ENCODE data around the gene CLIP2. TPM values are rescaled to one million over a fixed set of nuclear protein-coding genes. Genes with fewer than 3 reads are reported as not detected.
"Not testable (repeated sequence)": the region's sequence is repeated elsewhere in the genome, so short reads cannot be mapped to it uniquely, and the experiment has no call there.

The CLIP2 gene
- total RNA-seq, 1 experiment from 2014 or later: 30.1 TPM

DNA sequence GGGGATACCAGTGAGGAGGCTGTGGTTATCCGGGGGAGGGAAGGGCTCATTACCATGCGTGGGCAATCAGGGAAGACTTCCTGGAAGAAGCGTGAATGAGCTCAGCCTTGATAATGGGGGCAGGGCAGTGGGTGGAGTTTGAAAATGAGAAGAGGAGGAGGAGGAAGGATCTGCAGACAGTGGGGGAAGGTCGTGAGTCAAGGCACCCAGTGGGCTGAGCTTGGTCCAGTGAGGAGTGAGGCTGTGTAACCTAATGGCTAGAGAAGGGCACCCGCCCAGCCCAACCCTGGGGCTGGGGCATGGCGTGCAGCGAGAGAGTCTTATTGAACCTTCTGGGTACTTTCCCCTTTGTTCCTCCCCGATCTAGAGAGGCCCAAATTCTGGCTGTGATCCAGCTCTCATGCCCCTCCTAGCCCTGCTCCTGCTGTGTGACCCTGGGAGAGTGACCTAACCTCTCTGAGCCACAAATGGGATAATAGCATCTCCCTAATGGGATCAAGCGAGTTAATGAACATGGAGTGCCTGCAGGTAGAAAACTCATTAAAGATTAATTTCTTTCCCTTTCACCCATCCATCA is 31.5 kb downstream of the CLIP2 start:
- peak; percentile 65 for DNase-seq

DNA sequence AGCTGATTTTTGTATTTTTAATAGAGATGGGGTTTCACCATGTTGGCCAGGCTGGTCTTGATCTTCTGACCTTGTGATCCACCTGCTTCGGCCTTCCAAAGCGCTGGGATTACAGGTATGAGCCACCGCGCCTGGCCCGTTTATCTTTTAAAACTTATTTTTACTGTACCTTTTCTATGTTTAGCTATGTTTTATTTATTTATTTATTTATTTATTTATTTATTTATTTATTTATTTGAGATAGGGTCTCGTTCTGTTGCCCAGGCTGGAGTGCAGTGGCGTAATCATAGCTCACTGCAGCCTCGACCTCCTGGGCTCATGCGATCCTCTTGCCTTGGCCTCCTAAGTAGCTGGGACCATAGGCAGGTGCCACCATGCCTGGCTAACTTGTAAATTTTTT is 33.7 kb downstream of the CLIP2 start:
- DNase-seq; H3K27me3 ChIP-seq (ENCODE audit: control insufficient read depth, insufficient read depth, low read length); H3K4me3 ChIP-seq (ENCODE audit: insufficient read depth, low read depth, low read length); H3K36me3 ChIP-seq (replicated peaks; ENCODE audit: control insufficient read depth, insufficient read depth, low read length): not testable (repeated sequence)

More for the DNA sequence above, 31.5 kb downstream of the CLIP2 start:
- Histone ChIP-seq H3K27me3 (ENCODE audit: control insufficient read depth, insufficient read depth, low read length) (no peaks in the 10 kb centered on the region), H3K36me3 (replicated peaks; ENCODE audit: control insufficient read depth, insufficient read depth, low read length) (peaks cover 6% of the 10 kb centered on the region), H3K4me3 (ENCODE audit: insufficient read depth, low read depth, low read length) (no peak overlapping the region)

DNA sequence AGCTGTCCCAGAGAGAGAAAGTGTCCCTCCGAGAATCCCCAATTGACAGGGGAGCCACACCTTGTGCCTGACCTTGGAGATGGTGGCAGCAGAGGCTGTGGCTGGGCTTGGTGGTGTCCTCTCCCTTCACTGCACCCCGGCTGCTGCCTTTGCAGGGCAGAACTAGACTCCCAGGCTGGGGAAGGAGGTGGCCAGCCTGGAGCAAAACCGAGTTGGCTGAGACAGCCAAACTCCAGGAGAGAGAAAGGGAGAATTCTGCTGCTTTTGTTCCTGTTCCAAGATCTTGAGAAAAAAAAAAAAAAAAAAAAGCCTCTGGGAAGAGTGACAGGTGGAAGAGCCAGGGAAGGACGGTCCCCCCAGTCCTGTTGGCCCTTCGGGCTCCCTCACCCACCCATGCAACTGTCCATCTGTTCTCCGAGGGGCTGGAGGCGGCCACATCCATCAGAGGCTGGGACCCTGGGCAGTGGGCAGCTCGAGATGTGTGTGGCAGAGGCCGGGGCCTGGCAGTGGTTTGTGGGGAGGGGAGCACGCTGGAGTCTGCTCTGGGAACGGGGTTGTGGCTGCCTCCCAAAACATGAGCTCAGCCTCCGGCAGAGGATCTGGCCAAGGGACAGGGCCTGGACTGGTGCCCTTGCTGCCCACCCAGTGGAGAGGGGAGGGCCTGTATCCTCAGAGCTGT is 35.5 kb downstream of the CLIP2 start:
- Histone ChIP-seq H3K4me3 (ENCODE audit: insufficient read depth, low read depth, low read length) (no peak overlapping the region), H3K27me3 (ENCODE audit: control insufficient read depth, insufficient read depth, low read length) (no peaks in the 10 kb centered on the region), H3K36me3 (replicated peaks; ENCODE audit: control insufficient read depth, insufficient read depth, low read length) (peaks cover 6% of the 10 kb centered on the region)
- no peak for DNase-seq

DNA sequence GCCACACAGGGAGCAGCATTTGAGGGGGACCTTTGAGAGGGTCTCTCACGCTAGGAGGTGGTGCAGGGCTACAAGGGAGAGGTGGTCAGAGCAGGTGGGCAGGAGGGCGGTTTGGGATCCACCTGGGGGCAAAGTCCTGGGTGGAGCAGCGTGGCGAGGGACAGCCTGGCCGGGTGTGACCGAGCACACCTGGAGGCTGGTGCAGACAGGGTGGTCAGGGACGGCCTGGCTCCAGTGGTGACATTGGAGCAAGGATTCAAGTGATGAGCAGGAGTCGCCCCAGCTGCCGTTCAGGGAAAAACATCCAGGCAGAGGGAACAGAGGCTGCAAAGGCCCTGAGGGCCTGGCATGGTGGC is 36.0 kb downstream of the CLIP2 start:
- Histone ChIP-seq H3K36me3 (replicated peaks; ENCODE audit: control insufficient read depth, insufficient read depth, low read length) (peaks cover 6% of the 10 kb centered on the region), H3K27me3 (ENCODE audit: control insufficient read depth, insufficient read depth, low read length) (no peaks in the 10 kb centered on the region), H3K4me3 (ENCODE audit: insufficient read depth, low read depth, low read length) (no peak overlapping the region)
- DNase-seq: peak; percentile 32

DNA sequence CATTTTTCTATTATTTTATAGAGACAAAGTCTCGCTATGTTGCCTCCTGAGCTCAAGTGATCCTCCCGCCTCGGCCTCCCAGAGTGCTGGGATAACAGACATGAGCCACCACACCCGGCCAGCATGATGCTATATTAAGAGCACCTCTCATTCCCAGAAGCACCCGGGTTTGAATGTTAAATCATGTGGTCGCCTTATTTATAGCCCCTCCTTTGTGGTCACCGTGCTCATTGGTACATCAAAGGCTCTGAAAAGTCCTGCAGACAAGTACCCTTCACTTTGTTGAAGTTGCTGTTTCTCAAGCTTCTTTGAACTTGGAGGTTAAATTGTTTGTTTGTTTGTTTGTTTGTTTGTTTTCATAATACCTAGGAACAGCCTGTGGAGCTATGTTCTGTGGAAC is 40.0 kb downstream of the CLIP2 start:
- Histone ChIP-seq H3K27me3 (ENCODE audit: control insufficient read depth, insufficient read depth, low read length) (no peaks in the 10 kb centered on the region), H3K36me3 (replicated peaks; ENCODE audit: control insufficient read depth, insufficient read depth, low read length) (peaks cover 2% of the 10 kb centered on the region; the same call in 1 of the 2 replicates), H3K4me3 (ENCODE audit: insufficient read depth, low read depth, low read length) (no peak overlapping the region)
- DNase-seq: no peak

DNA sequence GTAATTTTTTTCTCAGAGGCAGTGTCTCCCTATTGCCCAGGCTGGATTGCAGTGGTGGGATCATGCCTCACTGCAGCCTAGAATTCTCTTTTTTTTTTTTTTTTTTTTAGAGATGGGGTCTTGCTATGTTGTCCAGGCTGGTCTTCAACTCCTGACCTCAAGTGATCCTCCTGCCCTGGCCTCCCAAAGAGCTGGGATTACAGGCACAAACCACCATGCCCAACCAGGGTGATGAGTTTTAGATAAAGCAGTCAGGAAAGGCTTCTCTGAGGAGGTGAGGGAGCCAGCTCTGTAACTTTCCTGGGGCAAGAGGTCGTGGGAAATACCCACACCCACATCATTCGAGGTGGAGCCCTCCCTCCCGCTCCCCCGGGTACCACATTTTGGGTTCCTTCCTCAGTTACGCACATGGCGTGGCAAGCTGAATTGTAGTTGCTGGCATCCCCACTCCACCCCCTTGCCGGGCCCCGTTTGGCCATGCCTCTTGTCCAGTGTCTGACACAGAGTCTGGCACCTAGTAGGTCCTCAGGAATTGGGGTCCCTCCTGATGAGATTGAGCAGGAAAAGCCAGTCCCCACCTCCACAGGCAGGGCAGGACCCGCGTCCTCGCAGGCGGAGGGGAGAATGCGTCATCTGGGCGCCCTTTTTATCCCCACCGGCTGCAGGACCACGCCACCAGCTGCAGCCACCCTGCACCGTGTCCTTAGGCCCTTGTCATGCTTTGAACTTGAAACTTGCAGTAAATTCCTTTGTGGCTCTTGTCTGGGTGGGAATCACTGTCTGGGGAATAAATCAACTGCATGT is 43.4 kb downstream of the CLIP2 start:
- peak; percentile 23 for DNase-seq
- H3K4me3 ChIP-seq (ENCODE audit: insufficient read depth, low read depth, low read length): no peak overlapping the region
- no peaks in the 10 kb centered on the region; the same call in 1 of the 2 replicates for H3K36me3 ChIP-seq (replicated peaks; ENCODE audit: control insufficient read depth, insufficient read depth, low read length)
- no peaks in the 10 kb centered on the region for H3K27me3 ChIP-seq (ENCODE audit: control insufficient read depth, insufficient read depth, low read length)

DNA sequence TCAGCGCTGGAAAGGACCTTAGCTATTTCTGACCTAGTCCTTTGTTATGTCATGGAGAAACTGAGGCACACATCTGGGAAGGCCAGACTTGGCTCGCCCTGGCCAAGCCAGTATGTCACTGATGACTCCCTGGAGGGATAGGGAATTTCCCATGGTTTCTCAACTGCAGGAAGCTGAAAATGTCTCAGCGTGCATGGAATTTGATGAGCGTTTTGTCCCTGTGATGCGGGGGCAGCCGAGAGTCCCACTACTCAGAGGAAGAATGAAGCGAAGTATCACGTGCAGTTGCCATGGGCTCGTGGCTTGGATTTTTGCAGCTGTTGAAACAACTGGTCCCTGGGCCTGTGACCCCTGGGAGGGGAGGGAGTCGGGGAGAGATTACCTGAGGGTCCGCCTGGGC is 44.8 kb downstream of the CLIP2 start:
- DNase-seq: no peak
- no peaks in the 10 kb centered on the region; the same call in none of the 2 replicates for H3K36me3 ChIP-seq (replicated peaks; ENCODE audit: control insufficient read depth, insufficient read depth, low read length)
- no peak overlapping the region for H3K4me3 ChIP-seq (ENCODE audit: insufficient read depth, low read depth, low read length)
- H3K27me3 ChIP-seq (ENCODE audit: control insufficient read depth, insufficient read depth, low read length): no peaks in the 10 kb centered on the region

DNA sequence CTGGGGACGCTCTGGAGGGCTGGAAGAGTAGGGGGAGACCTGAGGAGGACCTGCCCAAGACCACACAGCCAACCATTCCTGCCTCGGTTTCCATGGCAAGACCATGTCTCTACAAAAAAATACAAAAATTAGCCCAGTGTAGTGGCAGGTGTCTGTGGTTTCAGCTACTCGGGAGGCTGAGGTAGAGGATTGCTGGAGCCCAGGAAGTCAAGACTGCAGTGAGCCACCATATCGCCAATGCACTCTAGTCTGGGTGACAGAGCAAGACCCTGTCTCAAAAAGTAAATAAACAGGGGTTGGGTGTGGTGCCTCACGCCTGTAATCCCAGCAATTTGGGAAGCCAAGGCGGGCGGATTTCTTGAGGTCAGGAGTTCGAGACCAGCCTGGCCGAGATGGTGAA is 48.7 kb downstream of the CLIP2 start:
- Histone ChIP-seq H3K4me3 (ENCODE audit: insufficient read depth, low read depth, low read length) (no peak overlapping the region), H3K27me3 (ENCODE audit: control insufficient read depth, insufficient read depth, low read length) (no peaks in the 10 kb centered on the region), H3K36me3 (replicated peaks; ENCODE audit: control insufficient read depth, insufficient read depth, low read length) (peaks cover 4% of the 10 kb centered on the region)
- DNase-seq: peak; percentile 25

DNA sequence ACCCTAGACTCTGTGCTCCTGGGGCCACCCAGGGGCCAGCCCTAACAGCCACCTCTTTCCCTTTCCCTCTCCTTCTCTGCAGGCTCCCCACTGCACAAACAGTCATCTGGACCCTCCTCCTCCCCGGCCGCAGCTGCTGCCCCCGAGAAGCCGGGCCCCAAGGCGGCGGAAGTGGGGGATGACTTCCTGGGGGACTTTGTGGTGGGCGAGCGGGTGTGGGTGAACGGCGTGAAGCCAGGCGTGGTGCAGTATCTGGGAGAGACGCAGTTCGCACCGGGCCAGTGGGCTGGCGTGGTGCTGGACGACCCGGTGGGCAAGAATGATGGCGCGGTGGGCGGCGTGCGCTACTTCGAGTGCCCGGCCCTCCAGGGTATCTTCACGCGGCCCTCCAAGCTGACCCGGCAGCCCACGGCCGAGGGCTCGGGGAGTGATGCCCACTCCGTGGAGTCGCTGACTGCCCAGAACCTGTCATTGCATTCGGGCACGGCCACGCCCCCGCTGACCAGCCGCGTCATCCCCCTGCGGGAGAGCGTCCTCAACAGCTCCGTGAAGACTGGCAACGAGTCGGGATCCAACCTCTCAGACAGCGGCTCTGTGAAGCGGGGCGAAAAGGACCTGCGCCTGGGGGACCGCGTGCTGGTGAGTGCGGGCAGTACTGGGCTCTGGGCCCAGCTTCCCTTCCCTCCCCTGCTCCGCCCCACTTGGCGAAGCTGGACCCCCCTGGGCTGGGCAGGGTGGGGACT is 49.3 kb downstream of the CLIP2 start:
- Histone ChIP-seq H3K4me3 (ENCODE audit: insufficient read depth, low read depth, low read length) (no peak overlapping the region), H3K36me3 (replicated peaks; ENCODE audit: control insufficient read depth, insufficient read depth, low read length) (peaks cover 4% of the 10 kb centered on the region), H3K27me3 (ENCODE audit: control insufficient read depth, insufficient read depth, low read length) (no peaks in the 10 kb centered on the region)

DNA sequence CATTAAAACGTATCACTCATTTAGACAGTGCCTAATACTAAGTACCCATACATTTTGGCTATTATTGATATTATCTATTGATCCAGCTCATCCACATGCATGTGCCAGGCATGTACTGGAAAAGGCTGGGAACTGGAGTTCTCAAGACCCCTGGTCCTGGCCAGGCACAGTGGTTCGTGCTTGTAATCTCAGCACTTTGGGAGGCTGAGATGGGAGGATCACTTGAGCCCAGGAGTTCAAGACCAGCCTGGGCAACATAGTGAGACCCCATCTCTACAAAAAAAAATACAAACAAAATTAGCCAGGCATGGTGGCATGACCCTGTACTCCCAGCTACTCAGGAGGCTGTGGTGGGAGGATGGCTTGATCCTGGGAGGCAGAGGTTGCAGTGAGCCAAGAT is 50.4 kb downstream of the CLIP2 start:
- not testable (repeated sequence) for H3K27me3 ChIP-seq (ENCODE audit: control insufficient read depth, insufficient read depth, low read length); H3K4me3 ChIP-seq (ENCODE audit: insufficient read depth, low read depth, low read length); H3K36me3 ChIP-seq (replicated peaks; ENCODE audit: control insufficient read depth, insufficient read depth, low read length)
- DNase-seq: peak; percentile 13

More for the DNA sequence above, 49.3 kb downstream of the CLIP2 start:
- peak; percentile 56 for DNase-seq

DNA sequence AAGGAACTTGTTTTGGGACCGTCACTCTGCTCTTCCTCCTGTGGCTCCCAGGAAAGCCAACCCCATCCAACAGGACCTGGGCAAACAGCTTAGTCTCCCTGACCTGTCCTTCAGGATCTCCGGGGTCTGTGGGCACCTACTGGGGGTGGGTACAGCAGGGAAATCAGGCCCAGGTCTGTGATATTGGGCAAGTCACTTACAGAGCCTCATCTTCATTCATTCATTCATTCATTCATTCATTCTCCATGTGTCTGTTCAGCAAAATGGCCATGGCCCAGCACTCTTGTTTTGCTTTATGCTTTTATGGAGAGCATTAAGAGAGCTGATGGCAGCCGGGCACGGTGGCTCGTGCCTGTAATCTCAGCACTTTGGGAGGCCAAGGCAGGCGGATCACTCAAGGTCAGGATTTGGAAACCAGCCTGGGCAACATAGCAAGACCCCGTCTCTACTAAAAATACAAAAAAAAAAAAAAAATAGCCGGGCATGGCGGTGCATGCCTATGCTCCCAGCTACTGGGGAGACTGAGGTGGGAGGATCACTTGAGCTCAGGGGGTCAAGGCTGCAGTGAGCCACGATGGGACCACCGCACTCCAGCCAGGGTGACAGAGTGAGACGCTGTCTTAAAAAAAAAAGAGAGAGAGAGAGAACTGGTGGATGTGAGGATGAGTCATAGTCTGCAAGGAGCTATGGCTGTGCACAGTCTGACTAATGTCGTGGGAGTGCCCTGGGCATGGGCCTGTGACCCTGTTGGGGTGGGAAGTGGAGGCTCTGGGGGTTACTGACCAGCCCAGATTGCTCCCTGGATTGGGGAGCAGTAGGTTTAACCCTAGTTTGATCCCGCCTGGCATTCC is 54.3 kb downstream of the CLIP2 start:
- Histone ChIP-seq H3K36me3 (replicated peaks; ENCODE audit: control insufficient read depth, insufficient read depth, low read length) (peaks cover 4% of the 10 kb centered on the region), H3K27me3 (ENCODE audit: control insufficient read depth, insufficient read depth, low read length) (no peaks in the 10 kb centered on the region), H3K4me3 (ENCODE audit: insufficient read depth, low read depth, low read length) (no peak overlapping the region)
- DNase-seq: no peak

DNA sequence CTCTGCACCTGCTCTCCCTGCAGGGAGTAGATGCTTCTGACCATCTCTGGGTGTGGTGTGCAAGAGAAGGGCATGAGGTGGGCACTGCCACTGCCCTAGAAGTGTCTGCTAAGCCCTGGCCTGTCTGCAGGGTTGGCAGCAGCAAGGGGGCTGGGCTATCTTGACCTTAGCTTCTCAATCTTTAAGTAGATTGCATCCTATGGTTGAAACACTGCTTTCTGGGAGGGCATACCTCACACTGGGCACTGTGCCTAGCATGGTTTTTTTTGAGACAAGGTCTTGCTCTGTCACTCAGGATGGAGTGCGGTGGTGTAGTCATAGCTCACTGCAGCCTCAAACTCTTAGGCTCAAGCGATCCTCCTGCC is 54.9 kb downstream of the CLIP2 start:
- H3K27me3 ChIP-seq (ENCODE audit: control insufficient read depth, insufficient read depth, low read length): no peaks in the 10 kb centered on the region
- peaks cover 4% of the 10 kb centered on the region for H3K36me3 ChIP-seq (replicated peaks; ENCODE audit: control insufficient read depth, insufficient read depth, low read length)
- H3K4me3 ChIP-seq (ENCODE audit: insufficient read depth, low read depth, low read length): no peak overlapping the region
- DNase-seq: no peak

DNA sequence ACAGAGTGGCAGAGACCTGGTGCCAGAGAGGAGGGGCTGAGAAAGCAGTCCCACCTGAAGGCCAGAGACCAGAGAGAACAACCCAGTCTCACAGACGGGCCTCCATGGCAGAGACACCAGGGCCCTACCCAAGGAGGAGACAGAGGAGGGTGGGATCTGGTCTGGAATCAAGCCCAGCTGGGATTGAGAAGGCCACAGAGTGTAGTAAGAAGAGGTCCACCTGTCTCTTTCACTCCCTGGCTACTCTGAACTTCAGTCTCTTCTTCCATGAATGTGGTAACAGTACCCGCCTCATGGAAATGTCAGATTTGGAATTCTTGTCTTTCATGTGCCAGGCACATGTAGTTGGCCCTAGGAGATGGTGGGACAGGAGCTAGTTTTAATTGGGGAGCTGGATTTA is 55.6 kb downstream of the CLIP2 start:
- Histone ChIP-seq H3K36me3 (replicated peaks; ENCODE audit: control insufficient read depth, insufficient read depth, low read length) (peaks cover 4% of the 10 kb centered on the region), H3K4me3 (ENCODE audit: insufficient read depth, low read depth, low read length) (no peak overlapping the region), H3K27me3 (ENCODE audit: control insufficient read depth, insufficient read depth, low read length) (no peaks in the 10 kb centered on the region)
- no peak for DNase-seq

DNA sequence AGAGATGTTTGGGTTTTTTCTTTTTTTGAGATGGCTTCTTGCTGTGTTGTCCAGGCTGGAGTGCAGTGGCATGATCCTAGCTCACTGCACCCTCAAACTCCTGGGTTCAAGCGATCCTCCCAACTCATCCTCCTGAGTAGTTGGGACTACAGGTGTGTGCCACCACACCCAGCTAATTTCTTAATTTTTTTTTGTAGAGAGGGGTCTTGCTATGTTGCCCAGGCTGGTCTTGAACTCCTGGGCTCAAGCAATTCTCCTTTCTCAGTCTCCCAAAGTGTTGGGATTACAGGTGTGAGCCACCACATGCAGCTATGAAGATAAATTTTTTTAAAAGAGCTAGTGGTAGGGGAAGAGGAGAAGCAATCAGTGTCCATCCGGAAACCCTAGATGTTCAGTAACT is 56.8 kb downstream of the CLIP2 start:
- Histone ChIP-seq H3K27me3 (ENCODE audit: control insufficient read depth, insufficient read depth, low read length) (no peaks in the 10 kb centered on the region), H3K36me3 (replicated peaks; ENCODE audit: control insufficient read depth, insufficient read depth, low read length) (peaks cover 4% of the 10 kb centered on the region), H3K4me3 (ENCODE audit: insufficient read depth, low read depth, low read length) (no peak overlapping the region)
- DNase-seq: no peak

All from H7 (cell line).